IMR-90 (cell line): ENCODE data around the gene PATJ. TPM values are rescaled to one million over a fixed set of nuclear protein-coding genes. Genes with fewer than 3 reads are reported as not detected.

Source experiments
- ATAC-seq: fragments of 200-7000 bp; cut with Tn5 transposase; 2 replicates; pipeline ENCODE4 v1.9.1; 2020; ENCODE audit warnings: low read depth, mild to moderate bottlenecking, moderate library complexity
- BruUV-seq: library from RNA; stranded (reverse); fragments of 400-500 nt; replicated peaks from 2 replicates; lab custom pipeline; 2021; lab: Mats Ljungman, UMichigan
- CTCF ChIA-PET: fragments of 300-600 bp; formaldehyde crosslinking; extraction: SDS; loops from one replicate; lab custom pipeline; 2021; ENCODE audit warnings: antibody characterized with exemption; lab: Yijun Ruan, JAX
- POLR2A ChIA-PET: fragments of 300-600 bp; sonication (Branson Sonifier 250); formaldehyde crosslinking; loops from one replicate; lab custom pipeline; 2022; ENCODE audit warnings: antibody characterized with exemption; ENCODE audit not compliant: unreplicated experiment; lab: Charles Lee
- DNase-seq: peaks from one replicate; pipeline ENCODE4 v3.0.0; 2013
- H2AFZ ChIP-seq: replicated peaks from 2 replicates; pipeline ENCODE3; 2013; ENCODE audit warnings: low read length, mild to moderate bottlenecking; ENCODE audit not compliant: poor library complexity
- H2AK5ac ChIP-seq: 2 replicates; pipeline ENCODE4 v1.6.1; 2013; ENCODE audit warnings: low read depth, low read length, inconsistent platforms
- H2AK9ac ChIP-seq: replicated peaks from 2 replicates; pipeline ENCODE3; 2013; ENCODE audit warnings: mild to moderate bottlenecking, low read depth, low read length, moderate library complexity; ENCODE audit not compliant: poor library complexity
- H2BK120ac ChIP-seq: 2 replicates; pipeline ENCODE4 v1.6.1; 2013; ENCODE audit warnings: low read depth, low read length, inconsistent platforms
- H2BK15ac ChIP-seq: 3 replicates; pipeline ENCODE4 v1.6.1; 2013; ENCODE audit warnings: low read depth, low read length, inconsistent platforms
- H2BK20ac ChIP-seq: 2 replicates; pipeline ENCODE4 v1.6.1; 2013; ENCODE audit warnings: low read depth, mild to moderate bottlenecking, inconsistent platforms, low read length, moderate library complexity
- H2BK5ac ChIP-seq: 2 replicates; pipeline ENCODE4 v1.6.1; 2013; ENCODE audit warnings: mild to moderate bottlenecking, low read depth, low read length, inconsistent platforms; ENCODE audit not compliant: poor library complexity, severe bottlenecking
- H3K14ac ChIP-seq: replicated peaks from 2 replicates; pipeline ENCODE4 v1.6.1; 2013; ENCODE audit warnings: low read depth, low read length, inconsistent platforms
- H3K18ac ChIP-seq: 2 replicates; pipeline ENCODE4 v1.6.1; 2013; ENCODE audit warnings: low read depth, low read length, control low read depth
- H3K23ac ChIP-seq: 2 replicates; pipeline ENCODE4 v1.6.1; 2013; ENCODE audit warnings: low read depth, low read length, inconsistent platforms
- H3K27ac ChIP-seq: 2 replicates; pipeline ENCODE4 v1.5.1; 2013; ENCODE audit warnings: mild to moderate bottlenecking, control low read depth, low read length; ENCODE audit not compliant: insufficient read depth
- H3K27me3 ChIP-seq: 2 replicates; pipeline ENCODE4 v1.6.1; 2013; ENCODE audit warnings: low read length; ENCODE audit not compliant: control insufficient read depth, insufficient read depth
- H3K36me3 ChIP-seq: 2 replicates; pipeline ENCODE4 v1.6.1; 2013; ENCODE audit warnings: low read length, mixed read lengths; ENCODE audit not compliant: control insufficient read depth, insufficient read depth
- H3K4ac ChIP-seq: 2 replicates; pipeline ENCODE4 v1.6.1; 2013; ENCODE audit warnings: low read depth, low read length, inconsistent platforms
- H3K4me1 ChIP-seq: 2 replicates; pipeline ENCODE4 v1.6.1; 2013; ENCODE audit warnings: low read length, mixed read lengths; ENCODE audit not compliant: control insufficient read depth, insufficient read depth
- H3K4me2 ChIP-seq: 2 replicates; pipeline ENCODE4 v1.6.1; 2013; ENCODE audit warnings: low read depth, mild to moderate bottlenecking, control low read depth, low read length, moderate library complexity
- H3K4me3 ChIP-seq: 2 replicates; pipeline ENCODE4 v1.5.1; 2013; ENCODE audit warnings: low read depth, mild to moderate bottlenecking, control low read depth, low read length, moderate library complexity; ENCODE audit not compliant: insufficient read depth
- H3K56ac ChIP-seq: 2 replicates; pipeline ENCODE4 v1.6.1; 2013; ENCODE audit warnings: low read length, inconsistent platforms; ENCODE audit not compliant: insufficient read depth; ENCODE audit errors: extremely low read depth
- H3K79me1 ChIP-seq, 2 experiments: 2 replicates each; pipeline ENCODE4 v1.6.1; 2013; ENCODE audit warnings: low read length in 2 of 2, inconsistent platforms in 1 of 2, low read depth in 1 of 2
- H3K9ac ChIP-seq: 2 replicates; pipeline ENCODE4 v1.6.1; 2013; ENCODE audit warnings: low read depth, low read length, control low read depth
- H3K9me1 ChIP-seq: 2 replicates; pipeline ENCODE4 v1.6.1; 2013; ENCODE audit warnings: low read length, inconsistent platforms; ENCODE audit not compliant: insufficient read depth
- H3K9me3 ChIP-seq: 2 replicates; pipeline ENCODE4 v1.6.1; 2013; ENCODE audit warnings: low read length; ENCODE audit not compliant: control insufficient read depth, insufficient read depth
- H4K20me1 ChIP-seq: 2 replicates; pipeline ENCODE4 v1.6.1; 2013; ENCODE audit warnings: low read length, inconsistent platforms; ENCODE audit not compliant: insufficient read depth
- H4K5ac ChIP-seq: 2 replicates; pipeline ENCODE4 v1.6.1; 2013; ENCODE audit warnings: mild to moderate bottlenecking, low read depth, low read length, control low read depth
- H4K8ac ChIP-seq, 2 experiments: 2 replicates each; pipeline ENCODE4 v1.6.1; 2013; ENCODE audit warnings: low read depth in 2 of 2, low read length in 2 of 2, control low read depth in 1 of 2, inconsistent platforms in 1 of 2
- H4K91ac ChIP-seq: 2 replicates; pipeline ENCODE4 v1.6.1; 2013; ENCODE audit warnings: low read depth, low read length, inconsistent platforms; ENCODE audit not compliant: insufficient read depth
- CEBPB ChIP-seq: IDR thresholded peaks from 2 replicates; pipeline ENCODE4 v1.6.1; 2012; ENCODE audit warnings: low read depth, low read length, improper control_type of control experiment
- MAFK ChIP-seq: IDR thresholded peaks from 2 replicates; pipeline ENCODE4 v1.6.1; 2012; ENCODE audit warnings: low read depth, low read length, improper control_type of control experiment
- POLR2A ChIP-seq: IDR thresholded peaks from 2 replicates; pipeline ENCODE4 v1.6.1; 2012; ENCODE audit warnings: mild to moderate bottlenecking, low read depth, low read length
- RAD21 ChIP-seq: IDR thresholded peaks from 2 replicates; pipeline ENCODE4 v1.6.1; 2012; ENCODE audit warnings: low read length, improper control_type of control experiment
- RCOR1 ChIP-seq: IDR thresholded peaks from 2 replicates; pipeline ENCODE4 v1.6.1; 2012; ENCODE audit warnings: mild to moderate bottlenecking, low read length, improper control_type of control experiment; ENCODE audit not compliant: insufficient replicate concordance
- RFX5 ChIP-seq: IDR thresholded peaks from 2 replicates; pipeline ENCODE4 v1.8.0; 2012; ENCODE audit warnings: low read depth, mild to moderate bottlenecking, low read length, moderate library complexity
- WGBS, 2 experiments: methylation state at CpG; one replicate each; pipeline versions ENCODE4 v1.1.5 to v1.1.7; 2013; ENCODE audit warnings: missing lambda C conversion rate in 2 of 2; ENCODE audit not compliant: insufficient read length in 1 of 2; ENCODE audit errors: extremely low coverage in 2 of 2; 5-methylcytosine and 5-hydroxymethylcytosine counted together
- dilution Hi-C: fragments of 300-500 bp; cut with HindIII; formaldehyde crosslinking; loops from one replicate; pipeline ENCODE4 v1.14.3; 2018; ENCODE audit warnings: low sequenced_read_pairs; ENCODE audit not compliant: unreplicated experiment
- in situ Hi-C: fragments of 300-500 bp; cut with MboI; formaldehyde crosslinking; loops from 3 replicates; pipeline ENCODE4 v1.14.3; 2019; ENCODE audit warnings: low sequenced_read_pairs, inconsistent platforms, mixed read lengths
- intact Hi-C: fragments of 100-400 bp; cut with micrococcal nuclease; formaldehyde crosslinking; loops from 2 replicates; pipeline ENCODE4 v1.10.0; 2022
- polyA plus RNA-seq, 3 experiments: library from polyadenylated mRNA; depleted of rRNA; stranded (reverse); fragments of >200 nt; gene quantifications; 2 replicates each; pipeline ENCODE4 v1.2.3, GENCODE V29; 2012; ENCODE audit warnings: low replicate concordance in 1 of 3
- total RNA-seq: library from RNA; depleted of rRNA; stranded (reverse); fragments of >200 nt; gene quantifications from 2 replicates; pipeline ENCODE4 v1.2.3, GENCODE V29; 2012
- TF ChIP-seq, protein P1 (sequence below): fragments of 150-350 bp; IDR thresholded peaks from 2 replicates; pipeline ENCODE4 v1.6.1; 2017; ENCODE audit warnings: mild to moderate bottlenecking, antibody characterized with exemption, low read length, low read depth

The PATJ gene
- total and polyA plus RNA-seq, 2 of the 4 experiments (the other 2 are of a cell fraction): 2.0 to 3.4 TPM

DNA sequence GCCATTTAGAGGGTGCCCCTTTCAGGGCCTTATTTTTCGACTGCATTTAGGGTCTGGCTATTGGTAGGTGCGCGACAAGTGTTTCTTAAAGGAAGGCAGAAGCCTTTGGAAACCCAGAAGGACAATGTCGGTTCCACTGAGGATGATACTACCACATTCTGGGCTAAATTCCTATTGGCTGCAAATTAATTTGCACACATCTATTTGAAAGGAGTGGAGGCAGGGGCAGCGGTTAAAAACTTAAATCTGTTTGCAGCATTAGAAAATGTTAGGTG is 1.1 kb downstream of the PATJ start (continued):
- TF ChIP-seq, protein P1, sequence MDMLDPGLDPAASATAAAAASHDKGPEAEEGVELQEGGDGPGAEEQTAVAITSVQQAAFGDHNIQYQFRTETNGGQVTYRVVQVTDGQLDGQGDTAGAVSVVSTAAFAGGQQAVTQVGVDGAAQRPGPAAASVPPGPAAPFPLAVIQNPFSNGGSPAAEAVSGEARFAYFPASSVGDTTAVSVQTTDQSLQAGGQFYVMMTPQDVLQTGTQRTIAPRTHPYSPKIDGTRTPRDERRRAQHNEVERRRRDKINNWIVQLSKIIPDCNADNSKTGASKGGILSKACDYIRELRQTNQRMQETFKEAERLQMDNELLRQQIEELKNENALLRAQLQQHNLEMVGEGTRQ: no peak
- TF ChIP-seq RFX5 (no peak), RCOR1 (no peak), MAFK (no peak)

DNA sequence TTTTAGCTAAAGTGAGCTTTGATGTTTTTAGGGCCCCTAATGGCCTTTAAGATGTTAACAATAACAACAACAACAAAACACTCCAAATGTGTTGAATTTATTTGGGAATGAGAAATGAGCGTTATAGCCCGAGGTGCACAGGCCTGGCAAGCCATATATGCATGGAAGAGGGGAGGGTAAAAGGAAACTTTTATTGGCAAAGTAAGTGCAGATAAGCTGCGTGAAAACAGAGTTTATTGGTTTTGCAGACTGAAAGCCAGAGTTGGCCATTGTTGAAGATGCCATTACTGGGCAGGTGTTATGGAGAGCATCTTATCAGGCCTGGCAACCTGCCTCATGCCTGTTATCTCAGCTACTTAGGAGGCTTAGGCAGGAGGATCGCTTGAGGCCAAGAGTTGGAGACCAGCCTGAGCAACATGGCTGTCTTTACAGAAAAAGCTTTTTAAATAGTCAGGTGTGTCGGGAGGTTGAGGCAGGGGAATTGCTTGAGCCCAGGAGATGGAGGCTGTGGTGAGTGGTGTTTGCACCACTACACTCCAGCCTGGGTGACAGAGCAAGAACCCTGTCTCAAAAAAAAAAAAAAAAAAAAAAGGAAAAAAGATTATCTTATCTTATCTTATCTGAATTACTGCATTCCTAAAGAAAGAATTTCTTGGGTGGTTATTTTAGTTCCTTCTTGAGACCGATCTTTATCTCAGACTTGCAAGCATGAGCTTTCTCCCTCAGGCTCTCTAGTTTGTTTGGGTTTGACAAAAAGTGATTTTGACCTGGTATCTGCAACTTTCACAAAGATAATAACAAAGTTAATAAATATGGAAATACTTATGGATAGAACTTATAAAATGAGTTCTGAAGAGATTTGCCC is 1.7 kb downstream of the PATJ start:
- no peaks in the 10 kb centered on the region for H3K27me3 ChIP-seq
- ChIA-PET POLR2A (no interaction called here), CTCF (interaction anchor here (0.5 to 0.6 kb wide), 2 partner anchors 108 to 667 kb away, joined by 4 to 5 read pairs; no protein-coding TSS in a partner anchor)
- no peaks in the 10 kb centered on the region for H3K36me3 ChIP-seq
- no peak overlapping the region for H2BK120ac ChIP-seq
- H2BK20ac ChIP-seq: no peak overlapping the region
- H3K4ac ChIP-seq: no peak overlapping the region
- no peak overlapping the region for H2BK15ac ChIP-seq
- no peak overlapping the region for H3K4me3 ChIP-seq
- no peak overlapping the region for H4K91ac ChIP-seq
- no peak overlapping the region for H3K18ac ChIP-seq
- H4K20me1 ChIP-seq: no peaks in the 10 kb centered on the region
- H3K14ac ChIP-seq: no peak overlapping the region
- TF ChIP-seq, protein P1: no peak
- TF ChIP-seq POLR2A (no peak), RAD21 (no peak), CEBPB (no peak)
- peaks cover 5% of the 10 kb centered on the region; the same call in 1 of the 2 replicates for H3K4me1 ChIP-seq
- no peak overlapping the region for H3K27ac ChIP-seq
- BruUV-seq: no TSS peak
- no peak overlapping the region for H2AFZ ChIP-seq
- no peak overlapping the region for H2AK9ac ChIP-seq
- H3K9me3 ChIP-seq: no peaks in the 10 kb centered on the region
- H4K8ac ChIP-seq: peak overlapping the region in 1 of 2 experiments; percentile 96; a peak in 2 of 4 replicates
- dilution Hi-C loops: no loop called here
- WGBS, 2 experiments: 88% methylated on average over 1 of the region's 6 CpGs; no CpG with 5 or more reads in 1 of the 2 experiments
- no peaks in the 10 kb centered on the region for H3K9me1 ChIP-seq
- intact Hi-C loops: loop anchor here (5.0 to 10.0 kb wide), 2 partner anchors 103 to 669 kb away; no protein-coding TSS in a partner anchor
- in situ Hi-C loops: no loop called here
- ATAC-seq (no peak), DNase-seq (peak; percentile 8)
- no peak overlapping the region for H3K4me2 ChIP-seq
- H2AK5ac ChIP-seq: no peak overlapping the region
- H3K79me1 ChIP-seq: peaks cover 0 to 7% of the 10 kb centered on the region in 2 experiments; a peak in 1 of 4 replicates
- no peak overlapping the region for H3K56ac ChIP-seq
- H3K23ac ChIP-seq: peak overlapping the region; percentile 85; the same call in 1 of the 2 replicates
- no peak overlapping the region; the same call in 1 of the 2 replicates for H4K5ac ChIP-seq
- H2BK5ac ChIP-seq: no peak overlapping the region
- no peak overlapping the region for H3K9ac ChIP-seq
